GM19351 (cell line): ENCODE measurements around the gene DGCR8.
A peak's percentile ranks its signal among the peaks of the same experiment; 100 is the strongest.

Experiments used
- ATAC-seq: cut with Tn5 transposase; IDR thresholded peaks from one replicate; pipeline ENCODE4 v1.9.1; 2021; ENCODE audit warnings: mild to moderate bottlenecking, moderate library complexity; ENCODE audit not compliant: unreplicated experiment

DGCR8 gene

DNA sequence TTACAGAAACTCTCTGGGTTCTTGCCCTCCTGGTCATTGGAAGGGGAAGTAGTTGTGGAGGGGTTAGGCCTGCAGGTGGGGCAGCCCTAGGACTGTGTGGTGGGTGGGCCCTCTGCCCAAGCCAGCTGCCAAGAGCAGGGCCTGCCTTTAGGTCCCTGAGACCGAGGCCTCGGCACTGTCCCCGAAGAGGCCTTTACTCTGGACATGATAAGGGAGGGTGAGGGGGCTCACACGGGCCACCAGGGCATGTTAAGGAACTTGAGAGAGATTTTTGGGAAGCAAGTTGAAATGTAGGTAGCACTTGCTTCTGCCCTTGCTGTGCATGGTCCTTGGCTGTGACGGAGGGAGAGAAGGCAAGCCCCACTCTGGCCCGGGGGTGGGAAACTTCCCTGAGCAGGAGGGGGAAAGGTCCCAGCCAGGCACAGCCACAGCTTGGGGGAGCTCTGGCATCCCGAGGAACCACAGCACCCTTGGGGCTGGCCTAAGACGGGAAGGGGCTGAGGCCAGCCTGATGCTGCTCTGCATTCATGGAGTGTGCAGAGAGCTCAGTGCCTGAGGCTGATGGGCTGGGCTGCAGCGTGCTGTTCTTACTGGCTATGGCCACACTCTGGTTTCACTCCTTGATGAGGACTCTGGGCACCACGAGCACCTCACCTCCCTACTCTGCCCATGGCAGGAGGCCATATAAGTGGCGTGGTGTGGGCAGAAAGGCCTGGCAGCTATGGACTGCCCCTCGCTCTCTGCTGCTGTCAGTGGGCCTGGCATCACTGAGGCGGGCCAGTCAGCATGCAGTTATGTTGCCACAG, 28.1 kb downstream of the DGCR8 start:
- no peak for ATAC-seq

- ATAC-seq: no peak
Measured at GRCh38 chr22:20108757-20109230, 28.8 kb downstream of the DGCR8 start.

DNA sequence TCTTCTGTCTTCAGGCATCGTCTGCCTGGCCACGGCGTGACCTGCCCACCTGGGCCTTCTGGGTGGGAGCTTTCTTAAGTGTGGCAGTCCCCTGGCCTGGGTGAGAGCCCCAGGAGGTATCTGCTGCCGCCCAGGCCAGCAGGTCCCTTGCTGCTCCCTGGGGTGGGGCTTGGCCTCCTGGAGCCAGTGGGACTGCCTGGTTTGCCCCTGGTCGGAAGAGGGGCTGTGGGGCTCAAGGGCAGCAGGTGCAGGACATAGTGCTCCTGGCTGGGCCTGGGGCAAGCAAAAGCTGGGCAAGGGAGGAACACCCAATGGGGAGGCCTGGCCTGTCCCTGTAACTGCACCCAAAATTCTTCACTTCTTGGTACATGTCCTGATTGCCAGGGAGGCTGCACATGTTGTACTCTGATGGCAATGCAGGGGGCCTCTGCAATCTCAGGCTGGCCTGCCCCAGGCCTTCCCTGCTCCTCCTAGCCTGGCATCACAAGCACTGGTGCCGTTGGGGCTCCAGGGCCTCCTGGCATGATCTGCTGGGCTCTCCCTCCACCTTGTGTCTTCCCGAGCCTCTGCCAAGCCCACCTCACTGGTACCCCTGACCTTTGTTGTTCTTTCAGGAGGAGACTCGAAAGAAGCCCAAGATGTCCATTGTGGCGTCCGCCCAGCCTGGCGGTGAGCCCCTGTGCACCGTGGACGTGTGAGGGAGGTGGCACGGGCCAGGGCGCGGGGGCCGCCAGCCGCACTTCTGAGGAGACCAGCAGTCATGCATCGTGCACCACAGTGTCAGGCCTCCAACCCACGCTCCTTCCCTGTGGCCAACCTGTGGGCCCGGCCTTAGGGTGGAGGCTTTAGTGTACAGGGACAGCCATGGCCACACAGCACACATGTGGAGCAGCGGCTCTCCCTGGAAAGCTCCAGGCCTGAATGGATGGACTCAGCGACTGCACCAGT, 29.6 kb downstream of the DGCR8 start:
- ATAC-seq: no peak

DNA sequence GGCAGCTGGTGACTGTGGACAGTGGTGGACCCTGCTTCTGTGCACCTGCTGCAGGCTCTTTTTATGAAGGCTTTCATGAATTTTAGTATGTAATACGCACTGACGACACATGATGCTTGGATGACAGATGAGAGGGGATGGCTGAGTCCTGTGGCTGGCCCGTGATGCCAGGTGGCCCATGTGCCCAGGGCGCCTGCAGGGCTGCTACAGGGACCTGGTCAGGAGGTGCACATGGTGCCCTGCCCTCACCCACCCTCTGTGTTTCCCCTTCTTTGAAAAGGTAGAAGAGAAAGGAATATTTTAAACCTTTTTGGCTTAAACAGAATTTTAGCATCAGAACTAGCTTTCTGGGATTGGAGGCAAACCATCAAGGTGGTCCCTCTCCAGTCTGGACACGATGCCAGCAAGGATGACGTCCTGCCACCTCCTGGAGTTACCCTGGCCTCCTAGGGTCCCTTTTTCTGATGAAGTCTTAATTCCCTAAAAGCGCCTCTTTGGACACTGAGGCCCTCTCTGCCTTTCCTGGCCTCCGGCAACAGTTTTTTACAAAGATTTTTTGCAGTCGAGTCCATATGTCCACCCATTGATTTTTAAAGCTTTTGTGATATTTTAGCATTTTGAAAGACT, 30.4 kb downstream of the DGCR8 start:
- ATAC-seq: no peak

DNA sequence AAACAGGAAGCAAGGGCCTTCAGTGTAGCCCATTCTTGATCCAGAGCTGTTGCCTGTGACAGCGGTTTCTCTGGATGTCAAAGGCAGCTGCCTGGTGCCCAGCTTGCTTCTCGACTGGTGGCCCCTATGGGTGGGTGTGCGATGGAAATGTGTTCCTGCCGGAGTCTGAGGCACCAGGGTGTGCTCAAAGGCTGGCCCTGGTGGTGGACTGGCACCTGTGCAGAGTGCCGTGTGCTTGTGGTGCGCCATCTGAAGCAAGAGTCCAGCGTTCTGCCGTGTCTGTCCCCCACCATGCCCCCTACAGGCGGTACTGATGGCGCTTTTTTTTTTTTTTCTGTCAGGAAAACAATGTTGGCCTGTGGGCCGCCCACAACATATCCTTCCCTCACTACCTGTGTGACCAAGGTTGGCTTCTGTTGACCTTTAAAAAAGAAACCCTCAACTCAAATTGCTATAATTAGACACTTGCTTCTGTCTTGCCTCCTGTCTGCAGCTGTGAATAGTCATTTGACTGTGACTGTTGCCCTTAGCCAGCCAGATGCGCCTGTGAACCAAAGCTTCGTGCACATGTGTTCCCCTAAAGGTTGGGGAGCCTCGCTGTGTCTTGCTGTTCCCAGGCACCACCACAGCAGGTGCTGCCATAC, 31.1 kb downstream of the DGCR8 start:
- ATAC-seq: no peak

GRCh38 chr22:20111689-20112622, 31.9 kb downstream of the DGCR8 start:
- no peak for ATAC-seq

DNA sequence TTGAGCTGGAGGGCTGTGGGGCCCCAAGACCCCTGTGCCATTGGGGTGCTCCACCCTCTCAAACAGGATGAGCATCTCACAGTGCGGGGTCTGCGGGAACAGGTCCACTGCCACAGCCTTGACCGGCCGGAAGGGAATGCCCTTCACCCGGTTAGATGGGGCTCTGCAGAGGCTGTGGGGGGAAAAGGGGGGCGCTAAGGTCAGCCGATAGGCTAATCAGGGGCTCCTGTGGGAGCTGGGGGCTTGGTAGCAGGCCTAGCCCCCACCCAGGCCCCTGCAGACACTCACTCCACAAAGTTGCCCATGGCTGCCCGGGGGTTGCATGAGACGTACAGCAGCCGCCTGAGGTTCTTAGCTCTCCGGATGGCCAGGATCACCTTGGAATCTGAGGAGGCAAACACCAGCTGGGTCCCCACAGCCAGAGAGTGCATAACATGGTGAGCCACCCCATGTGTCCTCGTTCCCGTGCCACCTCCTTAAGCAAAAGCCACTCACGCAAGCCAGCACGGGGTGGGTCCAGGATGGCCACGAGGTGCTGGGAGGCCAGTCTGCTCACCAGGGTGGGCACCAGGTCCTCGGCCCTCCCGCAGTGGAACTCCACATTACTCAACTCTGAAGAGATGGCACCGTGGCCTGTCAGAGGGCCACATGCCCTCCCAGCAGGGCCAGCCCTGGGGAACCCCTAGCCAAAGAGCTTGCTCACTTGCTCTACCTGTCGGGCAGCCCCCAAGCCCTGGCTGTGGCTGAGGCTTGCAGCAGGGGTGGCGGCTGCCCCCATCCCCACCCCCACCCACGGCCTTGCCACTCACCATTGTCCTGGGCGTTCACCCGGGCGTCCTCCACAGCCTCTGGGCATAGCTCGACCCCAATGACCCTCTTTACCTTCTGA, 32.8 kb downstream of the DGCR8 start:
- ATAC-seq: no peak

- no peak for ATAC-seq
Measured at GRCh38 chr22:20113551-20114310, 33.7 kb downstream of the DGCR8 start.

DNA sequence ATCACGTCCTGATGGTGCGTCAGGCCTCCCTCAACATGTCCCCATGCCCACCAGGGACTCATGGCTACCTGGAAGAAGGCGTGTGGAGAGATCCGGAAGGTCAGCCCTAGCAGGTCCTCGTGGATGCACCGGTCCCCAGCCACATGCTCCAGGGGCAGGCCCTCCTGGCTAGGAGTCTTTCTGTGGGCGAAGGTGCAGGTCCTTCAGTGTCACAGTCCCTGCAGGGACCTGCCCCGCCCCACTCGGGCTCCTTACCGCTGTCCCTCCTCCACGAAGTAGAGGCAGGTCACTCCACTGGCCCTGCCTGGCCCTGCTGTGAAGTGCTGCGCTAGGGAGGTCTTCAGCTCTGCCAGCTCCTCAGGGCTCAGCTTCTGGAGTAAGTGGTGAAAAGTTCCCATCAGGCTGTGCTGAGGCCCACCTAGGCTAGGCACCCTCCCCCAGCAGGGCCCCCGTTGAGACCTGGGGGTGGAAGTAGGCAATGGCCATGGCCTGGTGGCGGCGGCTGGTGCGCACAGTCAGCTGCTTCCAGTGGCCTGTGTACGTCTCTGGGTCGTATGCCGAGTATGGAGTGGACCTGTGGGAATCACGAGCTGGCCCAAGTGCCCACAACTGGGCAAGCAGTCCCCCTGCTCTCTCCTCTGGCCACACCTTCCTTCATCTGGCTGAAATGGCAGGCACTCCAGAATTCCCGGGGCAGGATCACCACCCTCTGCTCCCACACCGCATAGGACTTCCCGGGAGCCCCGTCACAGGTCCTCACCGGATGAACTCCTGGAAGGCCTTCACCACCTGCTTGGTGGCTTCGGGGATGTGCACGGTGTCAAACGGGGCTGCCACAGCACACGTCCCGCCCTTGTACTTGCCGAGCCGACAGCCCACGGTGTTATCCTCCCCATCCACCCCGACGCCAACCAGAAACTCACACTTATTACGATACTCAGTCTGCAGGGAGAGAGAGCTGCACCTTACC, 34.8 kb downstream of the DGCR8 start:
- ATAC-seq: no peak

DNA sequence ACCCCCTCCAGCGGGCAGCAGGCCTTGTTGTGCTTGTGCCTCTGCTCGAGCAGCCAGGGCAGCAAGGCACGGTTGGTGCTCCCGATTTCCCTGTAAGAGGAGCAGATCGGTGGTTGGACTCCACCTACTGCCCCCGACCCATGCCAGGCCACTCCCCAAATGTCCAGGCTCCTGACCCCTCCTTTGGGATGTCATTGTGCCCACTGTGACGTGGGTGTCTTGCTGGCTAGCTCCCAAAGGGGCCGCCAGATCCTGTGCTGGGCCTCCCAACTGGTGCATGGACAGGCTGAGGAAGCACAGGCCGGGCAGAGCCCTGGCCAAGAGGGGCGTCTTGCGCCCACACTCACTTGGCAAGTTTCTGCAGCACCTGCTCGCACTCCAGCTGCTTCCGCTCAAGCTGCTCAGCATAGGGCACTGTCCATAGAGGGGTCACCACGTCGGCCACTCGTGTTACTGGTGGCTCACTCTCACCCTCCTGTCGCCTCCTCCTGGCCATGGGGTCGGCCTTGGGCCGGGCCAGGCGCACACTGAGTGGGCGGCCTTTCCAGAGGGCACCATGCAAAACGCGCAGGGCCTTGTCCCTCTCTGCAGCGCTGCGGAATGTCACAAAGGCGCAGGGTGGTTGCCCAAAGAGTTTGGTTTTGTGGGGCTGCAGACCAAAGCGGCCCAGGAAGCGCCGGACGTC, 35.8 kb downstream of the DGCR8 start, which contains the start of gene RANBP1:
RANBP1 (plus strand) TSS at position 414 of the 685 bp plus-strand sequence; CDS start at position 495, 81 bp downstream.
- no peak for ATAC-seq

- no peak for ATAC-seq
Measured at GRCh38 chr22:20116376-20116950, 36.4 kb downstream of the DGCR8 start.

- ATAC-seq: peak; percentile 81
Measured at GRCh38 chr22:20116951-20117632, 37.1 kb downstream of the DGCR8 start, which contains the start of gene TRMT2A. Gene TRMT2A, minus strand, starts transcription at chr22:20117226. Its CDS starts 320 bp downstream, at chr22:20116906.

- peak; percentile 31 for ATAC-seq
Measured at GRCh38 chr22:20117633-20118299, 37.7 kb downstream of the DGCR8 start.

- ATAC-seq: no peak
Measured at GRCh38 chr22:20118300-20119020, 38.4 kb downstream of the DGCR8 start.
